A549 treated with CORT108297 at 1 μM for 4 hours (cell line): ENCODE data around the gene CD38. TPM values are rescaled to one million over a fixed set of nuclear protein-coding genes. Genes with fewer than 3 reads are reported as not detected.

Experiments used
- total RNA-seq: library from RNA; stranded (reverse); fragments of 200-300 nt; extraction: Qiagen RNA extraction; gene quantifications from 5 replicates; pipeline ENCODE4 v1.2.3, GENCODE V29; 2022

Gene CD38
- total RNA-seq, result 8.6 to 13.7 TPM (median 10.1 TPM) in 5 replicates

GRCh38 chr4:15778289-15779241 is at the start of gene CD38:
Gene CD38 (plus strand): TSS chr4:15778328. CDS start chr4:15778415, 87 bp downstream.

Other genes starting within 250 kb of the CD38 start
- gene FBXL5, start 123.0 kb upstream of the CD38 start, total RNA-seq, result 28.4 to 36.9 TPM (median 29.9 TPM) in 5 replicates
- 29.0 to 38.8 TPM (median 32.7 TPM) in 5 replicates for gene FAM200B, start 96.5 kb upstream of the CD38 start, total RNA-seq
- 16.2 to 21.2 TPM (median 18.4 TPM) in 5 replicates for gene BST1, start 75.3 kb upstream of the CD38 start, total RNA-seq
- gene FGFBP1, start 160.4 kb downstream of the CD38 start, total RNA-seq, result 3.8 to 4.9 TPM (median 4.2 TPM) in 5 replicates
- gene FGFBP2, start 184.8 kb downstream of the CD38 start, total RNA-seq, result 0.06 to 0.15 TPM (median 0.10 TPM) in 3 of 5 replicates, not detected in the others